Fibroblast of skin of right biceps (primary cell): ENCODE measurements around the gene ZNF470.

ENCODE experiments used
- DNase-seq: peaks from one replicate; pipeline ENCODE4 v3.0.0-alpha.2; 2013

The ZNF470 gene

DNA sequence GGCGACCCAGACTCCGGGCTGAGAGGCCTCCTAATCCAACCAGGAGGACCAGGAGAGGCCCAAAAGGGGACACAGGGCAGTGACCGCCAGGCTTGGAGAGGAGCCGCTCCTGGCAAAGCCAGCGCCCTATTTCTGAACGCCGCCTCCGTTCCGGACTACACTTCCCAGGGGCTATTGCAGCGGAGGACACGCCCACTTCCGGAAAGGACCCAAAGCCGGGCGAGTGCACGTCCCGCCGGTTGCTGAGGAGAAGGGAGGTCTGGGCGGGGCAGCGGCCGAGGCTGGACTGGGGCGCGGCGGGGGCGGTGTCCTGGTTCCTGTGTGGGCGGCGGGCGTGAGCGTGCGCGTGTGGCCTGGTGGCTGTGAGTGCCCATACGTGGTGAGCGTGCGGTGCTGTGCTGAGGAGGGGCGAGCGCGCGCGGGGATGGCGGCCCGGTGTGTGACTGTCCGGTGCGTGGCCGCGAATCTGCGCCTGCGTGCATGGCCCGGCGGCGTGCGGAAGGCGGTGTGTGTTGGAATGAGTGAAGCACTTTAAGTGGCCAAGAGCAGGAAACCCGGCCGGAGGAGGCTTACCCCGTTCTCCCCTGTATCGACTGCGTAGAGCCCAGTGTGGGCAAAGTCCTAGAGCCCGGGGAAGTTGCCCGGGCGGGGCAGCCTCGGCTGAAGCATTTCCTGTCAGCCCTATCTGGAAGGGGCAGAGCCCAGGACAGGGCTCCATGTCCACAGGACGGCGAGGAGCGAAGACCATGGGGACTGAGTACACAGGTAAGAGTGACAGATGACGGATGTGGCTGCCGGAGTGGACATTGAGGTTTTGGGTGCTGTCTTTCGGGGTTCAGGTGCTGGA lies at the start of gene ZNF470:
TSS of gene ZNF470 (plus strand) at position 195 of the 847 bp plus-strand sequence. CDS start 2,844 bp downstream, outside the sequence.
- peak; percentile 92 for DNase-seq

DNA sequence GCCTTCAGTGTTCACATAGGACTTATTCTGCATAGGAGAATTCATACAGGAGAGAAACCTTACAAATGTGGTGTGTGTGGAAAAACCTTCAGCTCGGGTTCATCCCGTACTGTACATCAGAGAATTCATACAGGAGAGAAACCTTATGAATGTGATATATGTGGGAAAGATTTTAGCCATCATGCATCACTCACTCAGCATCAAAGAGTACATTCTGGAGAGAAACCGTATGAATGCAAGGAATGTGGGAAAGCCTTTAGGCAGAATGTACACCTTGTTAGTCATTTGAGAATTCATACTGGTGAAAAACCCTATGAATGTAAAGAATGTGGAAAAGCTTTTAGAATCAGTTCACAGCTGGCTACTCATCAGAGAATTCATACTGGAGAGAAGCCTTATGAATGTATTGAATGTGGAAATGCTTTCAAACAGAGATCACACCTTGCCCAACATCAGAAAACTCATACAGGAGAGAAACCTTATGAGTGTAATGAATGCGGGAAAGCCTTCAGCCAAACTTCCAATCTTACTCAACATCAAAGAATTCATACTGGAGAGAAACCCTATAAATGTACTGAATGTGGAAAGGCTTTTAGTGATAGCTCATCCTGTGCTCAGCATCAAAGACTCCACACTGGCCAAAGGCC lies 41.9 kb upstream of the ZNF470 start:
- DNase-seq = no peak

DNA sequence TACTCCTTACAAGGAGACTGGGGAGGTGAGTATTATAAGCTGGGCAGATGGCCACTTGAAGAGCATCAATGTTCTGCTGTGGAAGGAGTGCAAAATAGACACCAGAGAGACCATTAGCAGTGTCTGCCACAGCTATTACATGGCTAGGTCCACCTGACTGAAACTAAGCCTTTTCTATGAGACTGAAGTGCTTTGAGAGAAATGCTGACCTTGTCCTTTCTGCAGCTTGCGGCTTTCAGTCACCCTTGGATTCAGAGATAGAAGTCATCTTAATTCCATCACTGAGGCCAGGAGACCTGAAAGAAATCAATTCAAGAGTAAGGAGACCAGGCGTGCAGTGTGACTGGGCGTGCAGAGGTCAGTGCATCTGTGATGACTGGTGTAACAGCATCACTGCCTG lies 29.8 kb upstream of the ZNF470 start:
- no peak for DNase-seq

DNA sequence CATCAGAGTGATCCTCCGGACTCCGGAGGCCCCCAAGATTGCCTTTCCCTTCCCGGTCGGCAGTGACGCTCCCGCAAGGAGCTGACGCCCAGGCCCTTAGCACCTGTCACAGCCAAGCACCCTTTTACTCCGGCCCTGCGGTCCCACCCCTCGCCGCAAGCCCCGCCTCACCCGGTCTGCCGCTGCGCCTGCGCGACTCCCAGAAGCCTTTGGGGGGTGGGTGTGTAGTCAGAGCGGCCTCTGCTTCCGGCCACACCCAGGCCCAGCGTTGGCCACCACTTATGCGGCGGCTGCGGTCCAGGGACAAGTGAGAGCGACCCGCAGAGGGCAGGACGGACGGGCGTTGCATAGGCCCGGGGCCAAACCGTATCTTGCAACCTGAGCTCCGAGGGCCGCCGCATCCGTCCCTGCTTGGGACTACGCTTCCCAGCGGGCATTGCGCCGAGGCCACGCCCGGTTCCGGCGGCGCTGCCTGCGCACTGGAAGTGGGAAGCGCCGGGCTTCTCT lies 29.0 kb upstream of the ZNF470 start:
- DNase-seq = peak; percentile 88

DNA sequence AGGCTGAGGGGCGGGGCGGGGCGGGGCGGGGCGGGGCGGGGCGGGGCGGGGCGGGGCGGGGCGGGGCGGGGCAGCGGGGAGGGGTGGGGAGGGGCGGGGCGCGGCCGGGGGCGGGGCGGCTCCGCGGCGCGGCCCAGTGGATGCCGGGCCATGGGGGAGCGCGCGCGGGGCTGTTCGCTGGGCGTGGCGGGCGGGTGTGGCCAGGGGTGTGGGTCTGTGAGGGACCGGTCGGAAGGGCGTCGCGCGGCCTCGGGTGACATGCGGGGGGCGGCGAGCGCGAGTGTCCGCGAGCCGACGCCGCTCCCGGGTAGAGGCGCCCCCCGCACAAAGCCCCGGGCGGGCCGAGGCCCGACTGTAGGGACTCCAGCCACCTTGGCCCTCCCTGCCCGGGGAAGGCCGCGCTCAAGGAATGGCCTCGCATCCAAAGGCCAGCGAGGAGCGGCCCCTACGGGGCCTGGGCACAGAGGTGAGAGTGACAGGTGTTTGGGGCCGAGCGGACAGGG lies 28.5 kb upstream of the ZNF470 start, which contains the start of gene ZFP28:
TSS of gene ZFP28 (plus strand) at position 188 of the 503 bp plus-strand sequence. CDS start at position 259, 71 bp downstream.
- DNase-seq = no peak

DNA sequence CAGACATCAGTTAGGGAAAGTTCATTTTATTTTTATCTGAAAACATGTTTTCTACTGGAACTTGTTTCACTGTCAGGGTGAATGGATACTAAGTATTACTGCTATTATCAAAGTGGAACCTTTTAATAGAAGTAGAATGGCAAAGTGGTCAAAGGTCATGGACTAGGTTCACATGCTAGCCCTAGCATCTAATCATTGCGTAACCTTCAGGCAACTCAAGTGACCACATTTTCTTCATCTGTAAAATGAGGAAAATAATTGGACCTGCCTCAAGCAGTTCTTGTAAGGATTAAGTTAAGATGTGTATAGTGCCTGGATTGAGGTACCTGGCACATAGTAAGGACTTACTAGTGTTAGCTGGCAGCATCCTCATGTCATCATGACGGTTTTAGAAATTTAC lies 23.5 kb upstream of the ZNF470 start:
- no peak for DNase-seq

DNA sequence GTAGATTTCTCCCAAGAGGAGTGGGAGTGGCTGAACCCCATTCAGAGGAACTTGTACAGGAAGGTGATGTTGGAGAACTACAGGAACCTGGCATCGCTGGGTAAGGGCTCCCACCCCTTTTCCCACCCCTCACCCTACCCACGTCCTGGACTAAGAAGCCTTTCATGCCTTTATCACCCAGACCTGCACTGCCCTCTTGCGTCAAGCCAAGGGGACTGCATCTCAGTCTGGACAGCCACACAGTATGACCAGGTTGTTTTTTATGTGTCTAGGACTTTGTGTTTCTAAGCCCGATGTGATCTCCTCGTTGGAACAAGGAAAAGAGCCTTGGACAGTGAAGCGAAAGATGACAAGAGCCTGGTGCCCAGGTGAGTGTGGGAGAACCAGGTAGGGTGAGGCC lies 19.7 kb upstream of the ZNF470 start:
- no peak for DNase-seq

DNA sequence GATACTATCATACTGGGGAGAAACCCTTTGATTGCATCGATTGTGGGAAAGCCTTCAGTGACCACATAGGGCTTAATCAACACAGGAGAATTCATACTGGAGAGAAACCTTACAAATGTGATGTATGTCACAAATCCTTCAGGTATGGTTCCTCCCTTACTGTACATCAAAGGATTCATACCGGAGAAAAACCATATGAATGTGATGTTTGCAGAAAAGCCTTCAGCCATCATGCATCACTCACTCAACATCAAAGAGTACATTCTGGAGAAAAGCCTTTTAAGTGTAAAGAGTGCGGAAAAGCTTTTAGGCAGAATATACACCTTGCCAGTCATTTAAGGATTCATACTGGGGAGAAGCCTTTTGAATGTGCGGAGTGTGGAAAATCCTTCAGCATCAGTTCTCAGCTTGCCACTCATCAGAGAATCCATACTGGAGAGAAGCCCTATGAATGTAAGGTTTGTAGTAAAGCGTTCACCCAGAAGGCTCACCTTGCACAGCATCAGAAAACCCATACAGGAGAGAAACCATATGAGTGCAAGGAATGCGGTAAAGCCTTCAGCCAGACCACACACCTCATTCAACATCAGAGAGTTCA lies 12.9 kb upstream of the ZNF470 start:
- DNase-seq = no peak

DNA sequence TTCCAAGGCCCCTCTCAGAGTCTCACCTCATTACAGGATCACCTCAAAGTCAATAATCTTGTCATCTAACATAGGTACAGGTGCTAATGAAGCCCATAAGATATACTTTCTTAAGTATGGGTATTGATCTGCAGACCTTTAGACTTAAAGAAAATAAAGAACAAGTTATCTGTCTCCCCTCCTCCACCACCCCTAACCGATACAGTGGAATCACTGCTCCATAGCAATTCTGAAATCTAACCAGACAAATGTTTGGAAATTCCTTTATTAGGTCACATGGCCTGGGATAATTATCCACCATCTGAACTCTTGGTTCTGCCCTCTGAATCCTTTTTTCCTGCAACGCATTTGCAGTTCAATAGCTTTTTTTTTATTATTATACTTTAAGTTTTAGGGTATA lies 4.5 kb upstream of the ZNF470 start:
- no peak for DNase-seq

DNA sequence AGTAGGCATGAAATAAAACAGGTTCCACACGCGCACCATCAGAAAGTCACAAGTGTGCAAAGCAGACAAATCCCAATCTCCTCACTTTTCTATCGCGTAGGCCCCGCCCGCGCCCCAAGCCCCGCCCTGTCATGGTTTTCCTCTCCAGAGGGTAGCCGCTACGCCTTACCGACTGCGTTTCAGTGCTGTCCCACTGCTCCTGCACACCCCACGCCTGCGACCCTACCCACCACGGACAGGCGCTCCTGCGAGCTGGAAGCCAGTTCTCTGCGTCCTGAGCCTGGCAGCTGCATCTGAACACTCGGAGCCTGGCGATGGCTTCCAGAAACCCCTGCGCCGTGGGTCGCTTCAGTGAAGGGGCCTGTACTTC lies 379 bp upstream of the ZNF470 start:
- DNase-seq = peak; percentile 37

DNA sequence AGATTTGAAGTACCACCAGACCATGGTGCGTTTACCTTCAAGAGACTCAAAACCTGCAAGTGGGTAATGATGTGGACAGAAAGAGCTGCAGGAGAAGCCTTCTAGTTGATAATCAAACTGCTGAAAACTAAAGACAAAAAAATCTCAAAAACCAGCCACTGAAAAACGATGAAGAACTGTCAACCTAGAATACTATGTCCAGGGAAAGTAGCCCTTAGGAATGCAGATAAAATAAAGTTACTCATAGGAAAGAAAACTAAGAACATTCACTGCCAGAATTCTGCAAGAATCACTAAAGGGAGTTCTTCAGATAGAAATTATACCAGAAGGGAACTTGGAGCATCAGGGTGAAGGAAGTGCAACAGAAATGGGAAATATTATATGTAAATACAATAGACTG lies 5.3 kb downstream of the ZNF470 start:
- no peak for DNase-seq

DNA sequence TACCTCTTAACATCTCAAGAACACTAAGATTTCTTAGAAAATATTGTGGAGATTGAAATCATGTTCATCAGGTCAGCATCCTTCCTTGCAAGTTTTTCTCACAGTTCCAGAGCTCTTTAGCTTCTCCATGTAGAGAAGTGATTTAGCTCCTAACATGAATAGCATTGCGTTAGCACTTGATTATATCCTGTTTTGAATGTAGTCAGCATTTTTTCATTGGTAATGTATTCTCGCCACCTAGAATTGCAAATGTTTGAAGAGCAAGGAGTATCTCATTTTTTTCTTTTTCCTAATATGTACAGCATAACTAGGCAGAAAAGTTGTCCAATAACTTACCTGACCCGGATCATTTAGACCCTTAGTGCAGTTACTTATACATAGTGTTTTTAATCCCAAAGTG lies 6.6 kb downstream of the ZNF470 start:
- DNase-seq = no peak

DNA sequence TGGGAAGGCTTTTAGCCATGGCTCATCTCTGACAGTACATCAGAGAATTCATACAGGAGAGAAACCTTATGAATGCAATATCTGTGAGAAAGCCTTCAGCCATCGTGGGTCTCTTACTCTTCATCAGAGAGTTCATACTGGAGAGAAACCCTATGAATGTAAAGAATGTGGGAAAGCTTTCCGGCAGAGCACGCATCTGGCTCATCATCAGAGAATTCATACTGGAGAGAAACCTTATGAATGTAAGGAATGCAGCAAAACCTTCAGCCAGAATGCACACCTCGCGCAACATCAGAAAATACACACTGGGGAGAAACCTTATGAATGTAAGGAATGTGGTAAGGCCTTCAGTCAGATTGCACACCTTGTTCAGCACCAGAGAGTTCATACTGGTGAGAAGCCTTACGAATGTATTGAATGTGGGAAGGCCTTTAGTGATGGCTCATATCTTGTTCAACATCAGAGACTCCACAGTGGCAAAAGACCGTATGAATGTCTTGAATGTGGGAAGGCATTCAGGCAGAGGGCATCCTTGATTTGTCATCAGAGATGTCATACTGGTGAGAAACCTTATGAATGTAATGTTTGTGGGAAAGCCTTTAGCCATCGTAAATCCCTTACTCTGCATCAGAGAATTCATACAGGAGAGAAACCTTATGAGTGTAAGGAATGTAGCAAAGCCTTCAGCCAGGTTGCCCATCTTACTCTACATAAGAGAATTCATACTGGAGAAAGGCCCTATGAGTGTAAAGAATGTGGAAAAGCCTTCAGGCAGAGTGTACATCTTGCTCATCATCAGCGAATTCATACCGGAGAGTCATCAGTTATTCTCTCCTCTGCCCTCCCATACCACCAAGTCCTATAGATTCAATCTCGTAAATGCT lies 10.7 kb downstream of the ZNF470 start:
- no peak for DNase-seq

DNA sequence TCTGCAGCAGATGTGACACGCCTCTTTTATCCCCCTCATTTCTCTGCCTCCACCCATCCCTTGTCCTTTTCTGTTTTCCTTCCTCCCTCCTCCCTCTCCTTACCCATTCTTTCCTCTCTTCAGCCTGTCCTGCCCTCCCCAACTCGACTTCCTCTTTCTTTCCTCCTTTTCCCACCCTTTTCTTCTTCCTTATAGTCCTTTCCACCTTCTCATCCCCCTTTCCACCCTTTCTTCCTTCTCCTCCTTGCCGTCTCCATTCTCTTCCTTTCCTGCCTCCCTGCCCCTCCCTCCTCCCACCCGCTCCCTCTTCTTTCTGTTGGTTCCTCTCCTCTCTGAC lies 27.1 kb downstream of the ZNF470 start:
- DNase-seq = no peak

DNA sequence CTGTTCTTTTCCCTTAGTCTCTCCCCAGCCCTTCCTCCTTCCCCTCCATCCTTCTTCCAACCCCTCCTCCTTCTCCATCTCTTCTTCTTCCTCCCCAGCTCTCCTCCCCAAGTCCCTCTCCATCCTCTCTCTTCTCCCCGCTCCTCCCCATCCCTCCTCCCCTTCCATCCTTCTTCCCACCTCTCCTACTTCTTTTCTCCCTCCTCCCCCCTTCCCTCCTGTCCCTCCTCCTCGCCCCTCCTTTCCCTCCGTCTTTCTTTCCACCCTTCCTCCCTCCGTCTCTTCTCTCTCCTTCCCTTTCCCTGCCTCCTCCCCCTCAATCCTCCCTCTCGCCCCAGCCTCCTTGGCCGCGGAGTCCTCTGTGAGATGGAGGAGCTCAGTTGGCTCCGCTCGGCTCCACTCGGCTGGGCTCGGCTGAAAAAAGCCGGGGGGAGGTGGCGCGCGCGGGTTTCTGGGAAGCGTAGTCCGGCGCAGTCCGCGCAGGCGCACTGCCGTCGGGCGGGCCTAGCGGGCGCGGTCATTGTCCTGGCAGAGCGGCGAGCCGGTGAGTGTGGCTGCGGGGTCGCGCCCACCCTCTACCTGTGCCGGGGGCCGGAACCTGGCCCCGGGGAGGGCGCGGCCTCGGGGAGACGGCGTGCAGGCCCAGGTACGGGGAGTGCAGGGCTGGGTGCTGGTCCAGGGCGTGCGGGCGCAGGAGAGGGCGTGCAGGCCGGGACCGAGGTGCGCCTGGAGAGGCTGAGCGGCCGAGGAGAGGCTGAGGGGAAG lies 27.7 kb downstream of the ZNF470 start, which contains the start of gene ZNF71:
TSS of gene ZNF71 (plus strand) at position 520 of the 765 bp plus-strand sequence. CDS start 6,257 bp downstream, outside the sequence.
- DNase-seq = peak; percentile 87

DNA sequence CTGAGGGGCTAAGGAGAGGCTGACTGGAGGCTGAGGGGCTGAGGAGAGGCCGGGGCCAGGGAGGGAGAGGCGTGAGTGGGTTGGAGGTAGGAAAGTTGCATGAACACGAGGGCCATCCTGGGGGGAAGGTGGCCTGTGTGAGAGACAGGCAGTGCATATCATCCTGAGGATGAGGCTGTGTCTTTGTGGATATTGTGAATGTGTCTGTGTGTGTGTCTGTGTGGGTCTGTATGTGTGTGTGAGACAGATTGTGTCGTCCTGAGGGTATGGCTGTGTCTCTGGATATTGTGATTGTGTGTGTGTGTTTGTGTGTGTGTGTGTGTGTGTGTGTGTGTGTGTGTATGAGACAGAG lies 28.3 kb downstream of the ZNF470 start:
- DNase-seq = no peak

DNA sequence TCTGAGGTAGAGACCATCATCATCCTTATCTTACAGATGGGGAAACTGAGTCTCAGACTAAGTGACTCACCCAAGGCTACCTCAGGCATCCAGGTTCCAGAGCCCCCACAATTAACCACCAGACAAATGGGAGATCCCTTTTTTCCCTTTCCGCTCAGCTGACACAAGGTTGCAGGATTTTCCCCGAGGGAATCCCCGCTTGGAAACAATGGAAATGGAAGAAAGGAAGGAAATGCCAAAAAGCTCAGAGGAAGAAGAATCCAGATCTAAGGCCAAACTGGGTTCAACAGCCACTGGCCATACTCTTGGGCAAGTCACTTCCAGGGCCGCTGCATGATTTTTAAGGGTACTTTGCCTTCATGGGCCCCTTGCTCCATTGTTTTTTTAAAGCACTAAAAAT lies 29.4 kb downstream of the ZNF470 start:
- no peak for DNase-seq

DNA sequence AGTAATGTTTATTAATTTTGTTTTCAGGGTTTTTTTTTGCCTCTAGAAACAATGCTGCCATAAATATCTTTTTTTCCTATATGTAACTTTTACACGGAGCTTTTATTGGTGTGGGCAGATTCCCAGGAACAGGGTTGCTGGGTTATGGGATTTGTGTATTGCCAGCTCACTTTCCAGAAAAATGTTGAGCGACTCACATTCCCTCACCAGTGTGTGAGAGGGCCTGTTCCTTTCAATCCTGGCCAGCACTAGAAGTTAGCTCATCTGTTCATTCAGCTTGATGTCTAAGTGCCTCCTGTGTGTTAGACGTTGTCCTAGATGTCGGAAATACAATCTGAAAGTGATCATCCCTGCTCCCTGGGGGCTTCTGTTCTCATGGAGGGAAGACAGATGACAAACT lies 30.4 kb downstream of the ZNF470 start:
- no peak for DNase-seq

DNA sequence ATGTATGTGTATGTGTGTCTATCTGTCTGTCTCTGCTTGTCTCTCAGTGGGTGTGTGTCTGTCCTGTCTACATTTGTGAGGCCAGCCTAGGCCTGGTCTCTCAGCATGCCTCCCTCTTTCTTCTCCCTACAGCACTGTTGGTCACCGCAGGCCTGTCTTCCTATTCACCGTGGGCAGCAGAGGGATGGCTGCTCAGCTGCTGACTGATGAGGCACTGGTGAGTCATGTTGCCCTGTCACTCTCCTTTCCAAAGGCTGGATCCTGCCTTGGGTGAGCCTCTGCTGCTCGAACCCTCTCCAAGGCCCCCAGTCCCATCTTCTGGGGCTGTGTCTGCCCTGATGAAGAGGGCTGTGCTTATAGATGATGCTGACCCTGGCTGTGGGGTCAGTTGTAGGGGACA lies 34.1 kb downstream of the ZNF470 start:
- DNase-seq = no peak

DNA sequence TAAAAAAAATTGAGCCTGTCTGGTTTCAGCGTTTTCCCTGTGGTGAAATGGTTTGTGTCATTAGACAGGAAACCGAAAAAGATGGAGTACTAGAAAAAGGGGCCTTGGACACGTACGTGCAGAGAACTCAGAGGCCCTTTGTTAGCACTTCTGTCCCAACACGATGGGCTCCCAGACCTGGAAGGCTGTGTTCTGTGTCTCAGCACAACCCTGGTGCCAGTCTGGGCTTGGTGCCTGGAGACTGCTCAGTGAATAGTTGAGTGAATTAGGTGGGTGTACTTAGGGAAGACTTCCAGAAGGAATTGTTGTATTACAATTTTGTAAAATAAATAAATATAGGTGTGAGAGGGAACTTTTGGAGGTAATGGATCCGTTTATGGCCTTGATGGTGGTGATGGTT lies 36.6 kb downstream of the ZNF470 start:
- no peak for DNase-seq

DNA sequence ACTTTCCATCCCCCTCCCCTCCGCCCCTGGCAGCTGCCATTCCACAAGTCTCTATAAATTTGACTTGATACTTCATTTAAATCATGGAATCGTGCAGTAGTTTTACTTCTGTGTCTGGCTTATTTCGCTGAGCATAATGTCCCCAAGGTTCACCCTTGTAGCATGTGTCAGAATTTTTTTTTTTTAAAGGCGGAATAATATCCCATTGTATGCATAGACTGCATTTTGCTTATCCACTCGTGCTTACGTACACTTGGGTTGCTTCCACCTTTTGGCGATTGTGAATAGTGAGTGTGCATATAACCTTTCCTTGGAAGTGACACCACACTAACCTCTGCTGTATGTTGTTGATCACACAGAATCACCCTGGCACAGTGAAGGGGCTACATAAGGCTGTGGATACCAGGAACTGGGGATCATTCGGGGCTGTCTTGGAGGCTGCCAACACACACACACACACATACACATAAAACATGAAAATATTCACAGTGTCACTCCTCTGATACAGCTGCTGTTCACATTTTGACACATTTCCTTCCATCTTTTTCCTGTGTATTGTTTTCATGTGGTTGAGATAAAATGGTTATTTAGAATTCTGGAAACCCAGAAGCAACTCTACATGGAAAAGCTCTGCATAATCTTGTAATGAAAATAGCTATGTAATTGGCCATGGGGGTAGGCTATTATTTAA lies 41.2 kb downstream of the ZNF470 start:
- no peak for DNase-seq
